Measurements from ENCODE around the gene TBC1D3I. TPM values are rescaled to one million over a fixed set of nuclear protein-coding genes. Genes with fewer than 3 reads are reported as not detected.
"Not testable (repeated sequence)": the region's sequence is repeated elsewhere in the genome, so short reads cannot be mapped to it uniquely, and the experiment has no call there.

TBC1D3I gene
- total and polyA plus RNA-seq, 2 experiments from 2014 or later: 0.11 TPM; not detected in 1

GRCh38 chr17:36209575-36209974 is 54.8 kb downstream of the TBC1D3I start (continued):
- TF ChIP-seq, protein P1, sequence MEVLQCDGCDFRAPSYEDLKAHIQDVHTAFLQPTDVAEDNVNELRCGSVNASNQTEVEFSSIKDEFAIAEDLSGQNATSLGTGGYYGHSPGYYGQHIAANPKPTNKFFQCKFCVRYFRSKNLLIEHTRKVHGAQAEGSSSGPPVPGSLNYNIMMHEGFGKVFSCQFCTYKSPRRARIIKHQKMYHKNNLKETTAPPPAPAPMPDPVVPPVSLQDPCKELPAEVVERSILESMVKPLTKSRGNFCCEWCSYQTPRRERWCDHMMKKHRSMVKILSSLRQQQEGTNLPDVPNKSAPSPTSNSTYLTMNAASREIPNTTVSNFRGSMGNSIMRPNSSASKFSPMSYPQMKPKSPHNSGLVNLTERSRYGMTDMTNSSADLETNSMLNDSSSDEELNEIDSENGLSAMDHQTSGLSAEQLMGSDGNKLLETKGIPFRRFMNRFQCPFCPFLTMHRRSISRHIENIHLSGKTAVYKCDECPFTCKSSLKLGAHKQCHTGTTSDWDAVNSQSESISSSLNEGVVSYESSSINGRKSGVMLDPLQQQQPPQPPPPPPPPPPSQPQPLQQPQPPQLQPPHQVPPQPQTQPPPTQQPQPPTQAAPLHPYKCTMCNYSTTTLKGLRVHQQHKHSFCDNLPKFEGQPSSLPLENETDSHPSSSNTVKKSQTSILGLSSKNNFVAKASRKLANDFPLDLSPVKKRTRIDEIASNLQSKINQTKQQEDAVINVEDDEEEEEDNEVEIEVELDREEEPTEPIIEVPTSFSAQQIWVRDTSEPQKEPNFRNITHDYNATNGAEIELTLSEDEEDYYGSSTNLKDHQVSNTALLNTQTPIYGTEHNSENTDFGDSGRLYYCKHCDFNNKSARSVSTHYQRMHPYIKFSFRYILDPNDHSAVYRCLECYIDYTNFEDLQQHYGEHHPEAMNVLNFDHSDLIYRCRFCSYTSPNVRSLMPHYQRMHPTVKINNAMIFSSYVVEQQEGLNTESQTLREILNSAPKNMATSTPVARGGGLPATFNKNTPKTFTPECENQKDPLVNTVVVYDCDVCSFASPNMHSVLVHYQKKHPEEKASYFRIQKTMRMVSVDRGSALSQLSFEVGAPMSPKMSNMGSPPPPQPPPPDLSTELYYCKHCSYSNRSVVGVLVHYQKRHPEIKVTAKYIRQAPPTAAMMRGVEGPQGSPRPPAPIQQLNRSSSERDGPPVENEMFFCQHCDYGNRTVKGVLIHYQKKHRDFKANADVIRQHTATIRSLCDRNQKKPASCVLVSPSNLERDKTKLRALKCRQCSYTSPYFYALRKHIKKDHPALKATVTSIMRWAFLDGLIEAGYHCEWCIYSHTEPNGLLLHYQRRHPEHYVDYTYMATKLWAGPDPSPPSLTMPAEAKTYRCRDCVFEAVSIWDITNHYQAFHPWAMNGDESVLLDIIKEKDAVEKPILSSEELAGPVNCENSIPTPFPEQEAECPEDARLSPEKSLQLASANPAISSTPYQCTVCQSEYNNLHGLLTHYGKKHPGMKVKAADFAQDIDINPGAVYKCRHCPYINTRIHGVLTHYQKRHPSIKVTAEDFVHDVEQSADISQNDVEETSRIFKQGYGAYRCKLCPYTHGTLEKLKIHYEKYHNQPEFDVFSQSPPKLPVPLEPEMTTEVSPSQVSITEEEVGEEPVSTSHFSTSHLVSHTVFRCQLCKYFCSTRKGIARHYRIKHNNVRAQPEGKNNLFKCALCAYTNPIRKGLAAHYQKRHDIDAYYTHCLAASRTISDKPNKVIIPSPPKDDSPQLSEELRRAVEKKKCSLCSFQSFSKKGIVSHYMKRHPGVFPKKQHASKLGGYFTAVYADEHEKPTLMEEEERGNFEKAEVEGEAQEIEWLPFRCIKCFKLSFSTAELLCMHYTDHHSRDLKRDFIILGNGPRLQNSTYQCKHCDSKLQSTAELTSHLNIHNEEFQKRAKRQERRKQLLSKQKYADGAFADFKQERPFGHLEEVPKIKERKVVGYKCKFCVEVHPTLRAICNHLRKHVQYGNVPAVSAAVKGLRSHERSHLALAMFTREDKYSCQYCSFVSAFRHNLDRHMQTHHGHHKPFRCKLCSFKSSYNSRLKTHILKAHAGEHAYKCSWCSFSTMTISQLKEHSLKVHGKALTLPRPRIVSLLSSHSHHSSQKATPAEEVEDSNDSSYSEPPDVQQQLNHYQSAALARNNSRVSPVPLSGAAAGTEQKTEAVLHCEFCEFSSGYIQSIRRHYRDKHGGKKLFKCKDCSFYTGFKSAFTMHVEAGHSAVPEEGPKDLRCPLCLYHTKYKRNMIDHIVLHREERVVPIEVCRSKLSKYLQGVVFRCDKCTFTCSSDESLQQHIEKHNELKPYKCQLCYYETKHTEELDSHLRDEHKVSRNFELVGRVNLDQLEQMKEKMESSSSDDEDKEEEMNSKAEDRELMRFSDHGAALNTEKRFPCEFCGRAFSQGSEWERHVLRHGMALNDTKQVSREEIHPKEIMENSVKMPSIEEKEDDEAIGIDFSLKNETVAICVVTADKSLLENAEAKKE (CRISPR knock-in tag; IDR thresholded peaks at IDR 0.05): no peak

DNA sequence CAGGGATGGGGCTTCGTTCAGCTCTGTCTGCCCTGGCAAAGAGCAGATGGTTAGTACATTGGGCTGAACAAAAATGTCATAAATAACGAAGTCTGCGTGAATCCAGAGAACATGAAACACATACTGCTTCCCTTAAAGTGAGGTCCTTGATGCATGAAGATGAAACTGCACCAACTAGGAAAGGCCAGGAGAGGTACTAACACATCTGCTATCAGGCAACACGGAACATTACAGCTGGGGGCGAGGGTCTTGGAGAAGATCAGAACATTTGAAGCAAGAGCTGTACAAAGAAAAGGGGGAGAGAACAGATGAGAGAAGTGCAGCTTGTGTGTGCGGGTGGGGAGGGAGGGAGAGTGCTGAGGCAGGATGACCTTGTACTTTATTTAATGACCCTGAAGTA is 57.0 kb downstream of the TBC1D3I start:
- not testable (repeated sequence) for H3K4me3 Mint-ChIP-seq; H3K4me3 ChIP-seq; H3K27ac Mint-ChIP-seq; H3K9me2 ChIP-seq (ENCODE audit: insufficient read depth); H3K79me2 ChIP-seq (replicated peaks; ENCODE audit: insufficient read depth); H3K4me2 ChIP-seq; DNase-seq (ENCODE audit: low spot score); H2AFZ ChIP-seq; H3K27ac ChIP-seq (ENCODE audit: low read depth); H3K27me3 ChIP-seq (ENCODE audit: insufficient read depth); H3K36me3 Mint-ChIP-seq (ENCODE audit: low read depth); H3K27me3 Mint-ChIP-seq (ENCODE audit: insufficient read depth, low read depth, poor library complexity); H3K9me3 Mint-ChIP-seq; H3K4me1 ChIP-seq (ENCODE audit: insufficient read depth); H3F3A ChIP-seq (replicated peaks; ENCODE audit: low read depth); H4K20me1 ChIP-seq (replicated peaks; ENCODE audit: insufficient read depth); H3K36me3 ChIP-seq (ENCODE audit: insufficient read depth); ATAC-seq
- peaks cover 11% of the 10 kb centered on the region for H3K4me1 Mint-ChIP-seq

DNA sequence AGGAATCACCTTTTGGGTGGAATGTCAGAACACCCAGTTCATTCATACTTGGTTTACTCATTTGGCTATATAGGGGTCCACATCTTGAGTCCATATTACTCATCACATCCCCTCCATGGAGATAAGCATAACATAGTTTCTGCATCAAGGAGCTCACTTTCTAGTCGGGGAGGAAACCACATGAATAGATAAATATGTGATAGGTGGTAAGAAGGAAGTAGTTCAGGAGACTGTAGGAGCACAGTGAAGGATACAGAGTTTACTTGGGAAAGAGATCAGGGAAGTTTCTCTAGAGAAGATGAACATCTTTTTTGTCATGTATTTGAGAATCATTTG is 57.9 kb downstream of the TBC1D3I start:
- H3F3A ChIP-seq (replicated peaks; ENCODE audit: low read depth); H3K4me1 ChIP-seq (ENCODE audit: insufficient read depth); ATAC-seq; H3K79me2 ChIP-seq (replicated peaks; ENCODE audit: insufficient read depth); H3K27ac Mint-ChIP-seq; H3K9me3 Mint-ChIP-seq; H4K20me1 ChIP-seq (replicated peaks; ENCODE audit: insufficient read depth); H3K4me3 Mint-ChIP-seq; H2AFZ ChIP-seq; H3K36me3 Mint-ChIP-seq (ENCODE audit: low read depth); H3K4me1 Mint-ChIP-seq; H3K27me3 Mint-ChIP-seq (ENCODE audit: insufficient read depth, low read depth, poor library complexity); H3K4me2 ChIP-seq; H3K27me3 ChIP-seq (ENCODE audit: insufficient read depth); H3K4me3 ChIP-seq; DNase-seq (ENCODE audit: low spot score); H3K36me3 ChIP-seq (ENCODE audit: insufficient read depth); H3K9me2 ChIP-seq (ENCODE audit: insufficient read depth); H3K27ac ChIP-seq (ENCODE audit: low read depth): not testable (repeated sequence)
